DOHH2 (cell line): ENCODE measurements around the gene HNRNPD.
A peak's percentile ranks its signal among the peaks of the same experiment; 100 is the strongest.

Experiments used
- H3F3A ChIP-seq: fragments of 200-600 bp; sonication (generic), shearing (Covaris generic); 2 replicates; pipeline ENCODE4 v1.6.0; 2016; ENCODE audit warnings: antibody characterized with exemption, mild to moderate bottlenecking; ENCODE audit not compliant: control insufficient read depth, insufficient read depth
- H3K27ac ChIP-seq: fragments of 200-600 bp; sonication (generic); 2 replicates; pipeline ENCODE4 v1.5.1; 2014; ENCODE audit warnings: low read depth, mild to moderate bottlenecking, low read length, moderate library complexity
- H3K27me3 ChIP-seq: fragments of 200-600 bp; sonication (generic); 2 replicates; pipeline ENCODE4 v1.6.1; 2014; ENCODE audit warnings: mild to moderate bottlenecking, low read length, mixed read lengths; ENCODE audit not compliant: control insufficient read depth
- H3K36me3 ChIP-seq: fragments of 200-600 bp; sonication (generic); 2 replicates; pipeline ENCODE4 v1.6.1; 2014; ENCODE audit warnings: mild to moderate bottlenecking, low read length, moderate library complexity, mixed read lengths; ENCODE audit not compliant: control insufficient read depth
- H3K4me1 ChIP-seq: fragments of 200-600 bp; sonication (generic); 2 replicates; pipeline ENCODE4 v1.6.1; 2014; ENCODE audit warnings: mild to moderate bottlenecking, low read length, mixed read lengths; ENCODE audit not compliant: control insufficient read depth
- H3K4me2 ChIP-seq: fragments of 200-600 bp; sonication (generic); 2 replicates; pipeline ENCODE4 v1.6.0; 2014; ENCODE audit warnings: mild to moderate bottlenecking, low read length, moderate library complexity
- H3K4me3 ChIP-seq: fragments of 200-600 bp; sonication (generic); 2 replicates; pipeline ENCODE4 v1.5.1; 2014; ENCODE audit warnings: mild to moderate bottlenecking, low read length, mixed read lengths
- H3K79me2 ChIP-seq: fragments of 200-600 bp; sonication (generic); 2 replicates; pipeline ENCODE4 v1.6.1; 2014; ENCODE audit warnings: mild to moderate bottlenecking, low read length, mixed read lengths; ENCODE audit not compliant: control insufficient read depth
- H3K9me2 ChIP-seq: fragments of 200-600 bp; sonication (generic); replicated peaks from 2 replicates; pipeline ENCODE4 v1.6.1; 2014; ENCODE audit warnings: mild to moderate bottlenecking, low read length, mixed read lengths; ENCODE audit not compliant: control insufficient read depth
- H3K9me3 ChIP-seq: fragments of 200-600 bp; sonication (generic); 2 replicates; pipeline ENCODE4 v1.6.1; 2014; ENCODE audit warnings: antibody characterized with exemption, low read length, mixed read lengths; ENCODE audit not compliant: control insufficient read depth, insufficient read depth
- H4K20me1 ChIP-seq: fragments of 200-600 bp; sonication (generic); 2 replicates; pipeline ENCODE4 v1.6.0; 2014; ENCODE audit warnings: low read depth, mild to moderate bottlenecking, antibody characterized with exemption, low read length, moderate library complexity; ENCODE audit not compliant: control insufficient read depth, insufficient read depth
- EZH2phosphoT487 ChIP-seq: fragments of 200-600 bp; sonication (generic); IDR thresholded peaks from 2 replicates; pipeline ENCODE4 v1.6.1; 2017; ENCODE audit warnings: borderline replicate concordance, mild to moderate bottlenecking, antibody characterized with exemption, low read length, moderate library complexity, mixed read lengths
- TF ChIP-seq, protein P1 (sequence below): fragments of 200-600 bp; sonication (generic); IDR thresholded peaks from one replicate; pipeline ENCODE4 v1.5.1; 2014; ENCODE audit warnings: antibody characterized with exemption, mild to moderate bottlenecking, low read depth, low read length; ENCODE audit not compliant: poor library complexity, severe bottlenecking

Gene HNRNPD, protein sequence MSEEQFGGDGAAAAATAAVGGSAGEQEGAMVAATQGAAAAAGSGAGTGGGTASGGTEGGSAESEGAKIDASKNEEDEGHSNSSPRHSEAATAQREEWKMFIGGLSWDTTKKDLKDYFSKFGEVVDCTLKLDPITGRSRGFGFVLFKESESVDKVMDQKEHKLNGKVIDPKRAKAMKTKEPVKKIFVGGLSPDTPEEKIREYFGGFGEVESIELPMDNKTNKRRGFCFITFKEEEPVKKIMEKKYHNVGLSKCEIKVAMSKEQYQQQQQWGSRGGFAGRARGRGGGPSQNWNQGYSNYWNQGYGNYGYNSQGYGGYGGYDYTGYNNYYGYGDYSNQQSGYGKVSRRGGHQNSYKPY

DNA sequence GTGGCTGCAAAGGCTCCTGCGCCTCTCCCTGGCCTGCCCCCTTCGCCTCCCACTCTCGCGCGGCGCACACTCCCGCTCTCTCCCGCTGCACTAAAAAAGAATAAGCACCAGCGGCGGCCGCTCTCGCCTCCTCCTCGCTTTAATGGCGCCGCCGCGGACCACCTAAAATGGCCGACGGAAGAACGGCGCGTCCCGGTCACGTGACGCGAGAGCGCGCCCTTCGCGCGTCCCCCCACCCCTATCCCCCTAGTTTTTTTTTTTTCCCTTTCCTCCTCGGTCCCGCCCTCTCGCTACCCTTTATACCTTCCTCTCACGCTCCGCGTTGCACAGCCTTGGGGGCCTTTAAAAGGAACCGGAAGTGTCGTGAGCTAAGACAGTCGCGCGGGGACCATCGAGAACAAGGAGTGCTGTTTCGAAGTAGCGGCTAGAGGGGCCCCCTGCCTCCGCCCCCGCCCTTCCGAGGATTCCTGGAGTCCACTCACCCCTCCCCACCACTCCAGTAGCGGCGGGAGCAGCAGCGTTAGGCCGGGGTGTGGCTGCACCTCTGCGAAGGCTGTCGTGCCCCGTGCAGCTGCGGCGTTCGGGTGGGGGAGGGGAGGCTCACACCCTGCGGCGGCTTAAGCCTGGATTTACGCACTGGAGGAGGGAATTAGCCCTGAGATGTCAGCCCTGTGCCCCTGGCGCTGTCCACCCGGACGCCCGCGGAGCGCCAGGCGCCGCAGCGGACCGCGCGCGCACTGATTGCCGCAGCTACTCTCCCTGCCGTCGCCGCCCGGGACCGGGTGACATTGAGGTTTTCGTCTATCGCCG, at the start of gene HNRNPD:
Gene HNRNPD (minus strand): TSS at position 176 of the 810 bp plus-strand sequence. CDS start 313 bp downstream, outside the sequence.
- Histone ChIP-seq H3K79me2 (peaks cover 73% of the 10 kb centered on the region), H3K27ac (peak within 1 kb of the TSS; percentile 88), H3K4me2 (peak within 1 kb of the TSS; percentile 76), H3K27me3 (no peaks in the 10 kb centered on the region; the same call in 1 of the 2 replicates), H3K36me3 (peaks cover 52% of the 10 kb centered on the region), H3K4me1 (peaks cover 33% of the 10 kb centered on the region), H4K20me1 (peaks cover 31% of the 10 kb centered on the region), H3F3A (no peaks in the 10 kb centered on the region), H3K9me3 (no peaks in the 10 kb centered on the region), H3K9me2 (no peaks in the 10 kb centered on the region), H3K4me3 (peak within 1 kb of the TSS; percentile 95)
- no peak for TF ChIP-seq EZH2phosphoT487
- TF ChIP-seq, protein P1, sequence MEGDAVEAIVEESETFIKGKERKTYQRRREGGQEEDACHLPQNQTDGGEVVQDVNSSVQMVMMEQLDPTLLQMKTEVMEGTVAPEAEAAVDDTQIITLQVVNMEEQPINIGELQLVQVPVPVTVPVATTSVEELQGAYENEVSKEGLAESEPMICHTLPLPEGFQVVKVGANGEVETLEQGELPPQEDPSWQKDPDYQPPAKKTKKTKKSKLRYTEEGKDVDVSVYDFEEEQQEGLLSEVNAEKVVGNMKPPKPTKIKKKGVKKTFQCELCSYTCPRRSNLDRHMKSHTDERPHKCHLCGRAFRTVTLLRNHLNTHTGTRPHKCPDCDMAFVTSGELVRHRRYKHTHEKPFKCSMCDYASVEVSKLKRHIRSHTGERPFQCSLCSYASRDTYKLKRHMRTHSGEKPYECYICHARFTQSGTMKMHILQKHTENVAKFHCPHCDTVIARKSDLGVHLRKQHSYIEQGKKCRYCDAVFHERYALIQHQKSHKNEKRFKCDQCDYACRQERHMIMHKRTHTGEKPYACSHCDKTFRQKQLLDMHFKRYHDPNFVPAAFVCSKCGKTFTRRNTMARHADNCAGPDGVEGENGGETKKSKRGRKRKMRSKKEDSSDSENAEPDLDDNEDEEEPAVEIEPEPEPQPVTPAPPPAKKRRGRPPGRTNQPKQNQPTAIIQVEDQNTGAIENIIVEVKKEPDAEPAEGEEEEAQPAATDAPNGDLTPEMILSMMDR: no peak

GRCh38 chr4:82422616-82423015, 48.8 kb upstream of the HNRNPD start:
- TF ChIP-seq, protein P1: no peak
- TF ChIP-seq EZH2phosphoT487: no peak
- Histone ChIP-seq H3K27ac (no peak overlapping the region), H3K27me3 (no peaks in the 10 kb centered on the region), H3K9me2 (no peaks in the 10 kb centered on the region), H3K36me3 (peaks cover 51% of the 10 kb centered on the region), H3K9me3 (no peaks in the 10 kb centered on the region), H3K4me2 (no peak overlapping the region), H3K4me3 (no peak overlapping the region), H4K20me1 (peaks cover 25% of the 10 kb centered on the region), H3F3A (peaks cover 71% of the 10 kb centered on the region), H3K4me1 (peaks cover 17% of the 10 kb centered on the region), H3K79me2 (peaks cover 24% of the 10 kb centered on the region)

DNA sequence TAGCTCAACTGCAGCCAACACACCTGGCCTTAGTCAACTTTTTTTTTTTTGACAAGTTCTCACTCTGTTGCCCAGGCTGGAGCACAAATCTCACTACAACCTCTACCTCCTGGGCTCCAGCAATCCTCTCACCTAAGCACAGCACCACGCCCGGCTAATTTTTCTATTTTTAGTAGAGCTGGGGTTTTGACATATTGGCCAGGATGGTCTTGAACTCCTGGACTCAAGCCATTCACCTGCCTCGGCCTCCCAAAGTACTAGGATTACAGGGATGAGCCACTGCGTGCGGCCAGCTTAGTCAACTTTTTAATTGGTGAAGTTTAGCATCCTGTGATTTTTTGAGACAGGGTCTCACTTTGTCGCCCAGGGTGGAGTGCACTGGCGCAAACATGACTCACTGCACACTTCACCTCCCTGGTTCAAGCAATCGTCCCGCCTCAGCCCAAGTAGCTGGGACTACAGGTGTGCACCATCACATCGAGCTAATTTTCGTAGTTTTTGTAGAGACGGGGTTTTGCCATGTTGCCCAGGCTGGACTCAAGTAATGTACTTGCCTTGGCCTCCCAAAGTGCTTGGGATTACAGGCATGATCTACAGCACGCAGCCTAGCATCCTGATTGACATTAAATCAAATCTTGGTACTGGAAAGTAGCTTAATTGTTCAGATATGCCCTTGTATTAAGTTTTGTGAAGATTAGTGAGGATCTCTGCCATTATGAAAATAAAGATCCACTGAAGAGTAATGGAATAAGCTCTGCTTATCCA, 48.2 kb upstream of the HNRNPD start:
- Histone ChIP-seq H3K36me3 (peaks cover 45% of the 10 kb centered on the region), H3K79me2 (peaks cover 17% of the 10 kb centered on the region), H3K27me3 (0 out of 2 replicates have a peak, but pooled peaks cover 2% of the 10 kb centered on the region), H3K4me1 (peaks cover 11% of the 10 kb centered on the region), H3K4me3 (no peak overlapping the region), H4K20me1 (peaks cover 19% of the 10 kb centered on the region), H3K9me2 (no peaks in the 10 kb centered on the region), H3K9me3 (no peaks in the 10 kb centered on the region), H3F3A (peaks cover 65% of the 10 kb centered on the region), H3K27ac (no peak overlapping the region), H3K4me2 (no peak overlapping the region)
- TF ChIP-seq, protein P1: no peak
- TF ChIP-seq EZH2phosphoT487: no peak
